H9 (cell line): ENCODE results near the gene MRPL37. TPM values are rescaled to one million over a fixed set of nuclear protein-coding genes. Genes with fewer than 3 reads are reported as not detected.

Experiments used
- DNase-seq: peaks from one replicate; pipeline ENCODE4 v3.0.0-alpha.2; 2017
- H2AFZ ChIP-seq: one replicate; pipeline ENCODE4 v1.6.1; 2013; ENCODE audit warnings: mild to moderate bottlenecking, low read length, control low read depth, moderate library complexity
- H2AK5ac ChIP-seq: 2 replicates; pipeline ENCODE4 v1.6.1; 2013; ENCODE audit warnings: low read length, control low read depth, mixed read lengths; ENCODE audit not compliant: insufficient read length
- H2BK120ac ChIP-seq: one replicate; pipeline ENCODE4 v1.6.1; 2013; ENCODE audit warnings: low read depth, mild to moderate bottlenecking, low read length, control low read depth, inconsistent platforms; ENCODE audit not compliant: poor library complexity, severe bottlenecking
- H2BK12ac ChIP-seq: 2 replicates; pipeline ENCODE4 v1.6.1; 2013; ENCODE audit warnings: low read length, control low read depth, mixed read lengths, low read depth; ENCODE audit not compliant: insufficient read length
- H2BK15ac ChIP-seq: 2 replicates; pipeline ENCODE4 v1.6.1; 2013; ENCODE audit warnings: low read depth, low read length, control low read depth
- H2BK20ac ChIP-seq: one replicate; pipeline ENCODE4 v1.6.1; 2013; ENCODE audit warnings: low read depth, mild to moderate bottlenecking, low read length, control low read depth, inconsistent platforms; ENCODE audit not compliant: poor library complexity, severe bottlenecking
- H2BK5ac ChIP-seq: 2 replicates; pipeline ENCODE4 v1.6.1; 2013; ENCODE audit warnings: low read length, control low read depth, mixed read lengths; ENCODE audit not compliant: insufficient read length
- H3K14ac ChIP-seq: 2 replicates; pipeline ENCODE4 v1.6.1; 2013; ENCODE audit warnings: low read length, control low read depth; ENCODE audit not compliant: insufficient read depth
- H3K18ac ChIP-seq: 2 replicates; pipeline ENCODE4 v1.6.1; 2013; ENCODE audit warnings: low read depth, mild to moderate bottlenecking, mixed read lengths, low read length, control low read depth; ENCODE audit not compliant: insufficient read length
- H3K23ac ChIP-seq: 2 replicates; pipeline ENCODE4 v1.6.1; 2013; ENCODE audit warnings: low read length, control low read depth, mixed read lengths, low read depth; ENCODE audit not compliant: insufficient read length
- H3K23me2 ChIP-seq: 2 replicates; pipeline ENCODE4 v1.6.1; 2013; ENCODE audit warnings: low read depth, mild to moderate bottlenecking, mixed read lengths, low read length, control low read depth; ENCODE audit not compliant: insufficient read length, poor library complexity, severe bottlenecking
- H3K27ac ChIP-seq: 2 replicates; pipeline ENCODE4 v1.5.1; 2013; ENCODE audit warnings: low read length, control low read depth, mixed read lengths, low read depth; ENCODE audit not compliant: insufficient read length
- H3K27me3 ChIP-seq: 2 replicates; pipeline ENCODE4 v1.6.1; 2013; ENCODE audit warnings: low read length, control low read depth, inconsistent platforms; ENCODE audit not compliant: insufficient read depth
- H3K4ac ChIP-seq: 2 replicates; pipeline ENCODE4 v1.6.1; 2013; ENCODE audit warnings: low read depth, mild to moderate bottlenecking, control low read depth, inconsistent platforms, low read length, moderate library complexity
- H3K4me1 ChIP-seq: 2 replicates; pipeline ENCODE4 v1.6.1; 2013; ENCODE audit warnings: low read length, control low read depth, inconsistent platforms; ENCODE audit not compliant: insufficient read depth
- H3K4me2 ChIP-seq: 2 replicates; pipeline ENCODE4 v1.6.1; 2013; ENCODE audit warnings: low read length, control low read depth, mixed read lengths; ENCODE audit not compliant: insufficient read length, insufficient read depth
- H3K56ac ChIP-seq: 2 replicates; pipeline ENCODE4 v1.6.1; 2013; ENCODE audit warnings: low read depth, mild to moderate bottlenecking, mixed read lengths, low read length, control low read depth; ENCODE audit not compliant: insufficient read length
- H3K79me1 ChIP-seq: 2 replicates; pipeline ENCODE4 v1.6.1; 2013; ENCODE audit warnings: low read depth, mild to moderate bottlenecking, moderate library complexity, low read length, control low read depth, inconsistent platforms; ENCODE audit not compliant: insufficient read depth, poor library complexity, severe bottlenecking
- H3K79me2 ChIP-seq: 2 replicates; pipeline ENCODE4 v1.6.1; 2013; ENCODE audit warnings: low read length, control low read depth, inconsistent platforms; ENCODE audit not compliant: insufficient read depth
- H3K9ac ChIP-seq: 2 replicates; pipeline ENCODE4 v1.6.1; 2013; ENCODE audit warnings: low read length, control low read depth, mixed read lengths; ENCODE audit not compliant: insufficient read length; ENCODE audit errors: extremely low read depth
- H3K9me3 ChIP-seq: one replicate; pipeline ENCODE4 v1.6.1; 2013; ENCODE audit warnings: low read depth, low read length, inconsistent platforms; ENCODE audit not compliant: control insufficient read depth
- H3T11ph ChIP-seq: one replicate; pipeline ENCODE4 v1.6.1; 2013; ENCODE audit warnings: mild to moderate bottlenecking, low read length, control low read depth, inconsistent platforms
- H4K20me1 ChIP-seq: one replicate; pipeline ENCODE4 v1.6.1; 2013; ENCODE audit not compliant: control insufficient read depth, insufficient read length, insufficient read depth
- H4K5ac ChIP-seq: 2 replicates; pipeline ENCODE4 v1.6.1; 2013; ENCODE audit warnings: low read depth, mild to moderate bottlenecking, mixed read lengths, low read length, control low read depth; ENCODE audit not compliant: insufficient read length
- H4K8ac ChIP-seq: replicated peaks from 2 replicates; pipeline ENCODE4 v1.6.1; 2013; ENCODE audit warnings: low read length, control low read depth, mixed read lengths, low read depth; ENCODE audit not compliant: insufficient read length
- H4K91ac ChIP-seq: 2 replicates; pipeline ENCODE4 v1.6.1; 2013; ENCODE audit warnings: low read depth, mild to moderate bottlenecking, moderate library complexity, mixed read lengths, low read length, control low read depth; ENCODE audit not compliant: insufficient read length
- H3K27ac Mint-ChIP-seq, 3 experiments: 2 replicates in 2 of 3; 3 replicates in 1 of 3; pipeline ENCODE4 v1.8.0; 2020 to 2021; ENCODE audit warnings: mixed read lengths in 3 of 3, mild to moderate bottlenecking in 1 of 3, moderate library complexity in 1 of 3
- H3K27me3 Mint-ChIP-seq: 2 replicates; pipeline ENCODE4 v1.8.0; 2021; ENCODE audit warnings: low read depth, mild to moderate bottlenecking, moderate library complexity, mixed read lengths
- H3K36me3 Mint-ChIP-seq, 3 experiments: 2 replicates in 2 of 3; 3 replicates in 1 of 3; pipeline ENCODE4 v1.8.0; 2020 to 2021; ENCODE audit warnings: low read depth in 3 of 3, mixed read lengths in 3 of 3; ENCODE audit not compliant: insufficient read depth in 1 of 3
- H3K4me1 Mint-ChIP-seq, 2 experiments: 2 replicates each; pipeline ENCODE4 v1.8.0; 2020; ENCODE audit warnings: mixed read lengths in 2 of 2
- H3K4me3 Mint-ChIP-seq, 2 experiments: 2 replicates in 1 of 2; 3 replicates in 1 of 2; pipeline ENCODE4 v1.8.0; 2020 to 2021; ENCODE audit warnings: mild to moderate bottlenecking in 2 of 2, mixed read lengths in 2 of 2, moderate library complexity in 1 of 2
- H3K9me3 Mint-ChIP-seq, 2 experiments: 2 replicates in 1 of 2; 3 replicates in 1 of 2; pipeline ENCODE4 v1.8.0; 2020; ENCODE audit warnings: mild to moderate bottlenecking in 2 of 2, mixed read lengths in 2 of 2, moderate library complexity in 1 of 2
- WGBS: extraction: QIAGEN DNeasy Blood & Tissue Kit; methylation state at CpG from one replicate; pipeline ENCODE4 v1.1.7; 2013; ENCODE audit warnings: missing lambda C conversion rate, low lambda C conversion rate, mixed read lengths; ENCODE audit not compliant: insufficient read length; ENCODE audit errors: extremely low coverage; 5-methylcytosine and 5-hydroxymethylcytosine counted together
- total RNA-seq: library from RNA; stranded (reverse); gene quantifications from 2 replicates; pipeline ENCODE4 v1.2.1, GENCODE V29; 2021
- TF ChIP-seq, protein P1 (sequence below): fragments of 200-600 bp; sonication (generic); conservative IDR thresholded peaks from 3 replicates; pipeline ENCODE4 v1.8.0; 2021; ENCODE audit warnings: antibody characterized with exemption, mild to moderate bottlenecking

The MRPL37 gene
- total RNA-seq, 1 experiment from 2014 or later, result 123 TPM

DNA sequence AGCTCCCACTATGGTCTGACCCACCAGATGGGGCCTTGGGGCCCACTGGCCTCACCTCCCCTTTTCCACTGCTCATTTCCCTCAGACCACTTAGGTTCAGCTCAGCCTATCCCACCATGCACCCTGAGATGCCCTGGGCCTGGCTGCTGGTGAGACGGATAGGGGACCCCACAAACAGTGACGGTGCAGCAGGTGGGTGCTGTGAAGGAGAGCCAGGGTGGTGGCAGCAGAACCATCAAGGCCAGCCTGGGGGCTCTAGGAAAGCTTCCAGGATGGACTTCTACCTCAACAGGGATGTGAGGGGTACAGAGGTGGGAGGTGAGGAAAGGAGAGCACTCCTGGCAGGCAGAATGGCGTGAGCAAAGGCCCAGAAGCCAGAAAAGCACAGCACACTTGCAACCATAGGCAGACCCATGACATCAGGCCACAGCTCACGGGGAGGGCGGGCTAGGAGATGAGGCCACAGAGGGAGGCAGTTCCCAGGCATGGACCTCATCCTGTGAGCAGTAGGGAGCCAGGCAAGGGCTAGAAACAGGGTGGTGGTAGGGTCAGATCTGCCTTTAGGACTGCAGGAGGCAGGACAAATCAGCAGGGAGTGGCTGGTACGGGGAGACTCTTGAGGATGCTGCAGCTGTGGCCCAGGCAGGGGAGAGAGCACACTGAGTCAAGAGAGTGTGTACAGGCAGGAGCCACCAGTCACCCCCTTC, 23.2 kb upstream of the MRPL37 start:
- no peaks in the 10 kb centered on the region for H4K20me1 ChIP-seq
- H3K14ac ChIP-seq, result no peak overlapping the region; the same call in 1 of the 2 replicates
- Mint-ChIP-seq H3K4me1 (peaks cover under 1% of the 10 kb centered on the region in 2 experiments), H3K27me3 (no peaks in the 10 kb centered on the region), H3K9me3 (no peaks in the 10 kb centered on the region), H3K36me3 (peaks cover 0 to 2% (median 0%) of the 10 kb centered on the region in 3 experiments; a peak in 4 of 7 replicates), H3K4me3 (no peak overlapping the region), H3K27ac (peak overlapping the region in 2 of 3 experiments; percentile 68 to 88; a peak in 3 of 7 replicates)
- WGBS, result no CpG with 5 or more reads among the region's 6 CpGs
- H3K9ac ChIP-seq, result no peak overlapping the region
- H3K9me3 ChIP-seq, result no peaks in the 10 kb centered on the region
- H3T11ph ChIP-seq, result no peak overlapping the region
- H2BK120ac ChIP-seq, result no peak overlapping the region
- no peaks in the 10 kb centered on the region for H3K23me2 ChIP-seq
- no peak overlapping the region for H3K4me2 ChIP-seq
- H2BK15ac ChIP-seq, result no peak overlapping the region
- no peak overlapping the region for H3K4ac ChIP-seq
- H3K79me1 ChIP-seq, result no peaks in the 10 kb centered on the region
- TF ChIP-seq, protein P1, sequence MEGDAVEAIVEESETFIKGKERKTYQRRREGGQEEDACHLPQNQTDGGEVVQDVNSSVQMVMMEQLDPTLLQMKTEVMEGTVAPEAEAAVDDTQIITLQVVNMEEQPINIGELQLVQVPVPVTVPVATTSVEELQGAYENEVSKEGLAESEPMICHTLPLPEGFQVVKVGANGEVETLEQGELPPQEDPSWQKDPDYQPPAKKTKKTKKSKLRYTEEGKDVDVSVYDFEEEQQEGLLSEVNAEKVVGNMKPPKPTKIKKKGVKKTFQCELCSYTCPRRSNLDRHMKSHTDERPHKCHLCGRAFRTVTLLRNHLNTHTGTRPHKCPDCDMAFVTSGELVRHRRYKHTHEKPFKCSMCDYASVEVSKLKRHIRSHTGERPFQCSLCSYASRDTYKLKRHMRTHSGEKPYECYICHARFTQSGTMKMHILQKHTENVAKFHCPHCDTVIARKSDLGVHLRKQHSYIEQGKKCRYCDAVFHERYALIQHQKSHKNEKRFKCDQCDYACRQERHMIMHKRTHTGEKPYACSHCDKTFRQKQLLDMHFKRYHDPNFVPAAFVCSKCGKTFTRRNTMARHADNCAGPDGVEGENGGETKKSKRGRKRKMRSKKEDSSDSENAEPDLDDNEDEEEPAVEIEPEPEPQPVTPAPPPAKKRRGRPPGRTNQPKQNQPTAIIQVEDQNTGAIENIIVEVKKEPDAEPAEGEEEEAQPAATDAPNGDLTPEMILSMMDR, result no peak
- no peak overlapping the region for H2AFZ ChIP-seq
- H2BK12ac ChIP-seq, result no peak overlapping the region
- no peaks in the 10 kb centered on the region for H3K4me1 ChIP-seq
- H3K27me3 ChIP-seq, result no peaks in the 10 kb centered on the region
- no peak overlapping the region for H2AK5ac ChIP-seq
- no peak for DNase-seq
- no peak overlapping the region for H3K18ac ChIP-seq
- no peak overlapping the region for H3K27ac ChIP-seq
- no peak overlapping the region for H2BK20ac ChIP-seq
- no peak overlapping the region for H3K56ac ChIP-seq
- no peaks in the 10 kb centered on the region for H3K79me2 ChIP-seq
- no peak overlapping the region for H2BK5ac ChIP-seq
- no peak overlapping the region for H4K5ac ChIP-seq
- H4K8ac ChIP-seq, result no peak overlapping the region
- H3K23ac ChIP-seq, result no peak overlapping the region
- no peak overlapping the region for H4K91ac ChIP-seq
